Testis (tissue), 2 donors: ENCODE results near the gene PLB1.

ENCODE experiments used
- CTCF ChIP-seq, 3 experiments: fragments of 450-650 bp in 2 of 3; fragments of 200-600 bp in 1 of 3; sonication (generic) in 1 of 3; IDR thresholded peaks; one replicate each; pipeline ENCODE4 v1.5.1; 2016 to 2019; ENCODE audit warnings: antibody characterized with exemption in 3 of 3, mild to moderate bottlenecking in 2 of 3, moderate library complexity in 1 of 3
- POLR2A ChIP-seq: fragments of 450-650 bp; IDR thresholded peaks from one replicate; pipeline ENCODE4 v1.6.1; 2017; ENCODE audit warnings: antibody characterized with exemption, mild to moderate bottlenecking, moderate library complexity

GRCh38 chr2:28471701-28472236, 24.1 kb upstream of the PLB1 start:
- TF ChIP-seq CTCF (IDR thresholded peaks at IDR 0.05) (no peak), POLR2A (no peak)
